Activated naive CD4-positive, alpha-beta T cell treated with anti-CD3 and anti-CD28 coated beads, Interleukin-2, amount 10 ng/mL, durations not matched to agents 7 days and 5 days (primary cell): ENCODE results near the gene EZR.
"Not testable (repeated sequence)": the region's sequence is repeated elsewhere in the genome, so short reads cannot be mapped to it uniquely, and the experiment has no call there.

Source experiments
- CTCF ChIA-PET: fragments of 350-600 bp; sonication (Branson Sonifier 250); formaldehyde crosslinking; loops from one replicate; lab custom pipeline; 2021; ENCODE audit warnings: antibody characterized with exemption; lab: Charles Lee
- DNase-seq: peaks from one replicate; pipeline ENCODE4 v3.0.0-alpha.2; 2020
- H3K27ac Mint-ChIP-seq: one replicate; pipeline ENCODE4 v1.8.0; 2021; ENCODE audit warnings: mild to moderate bottlenecking, moderate library complexity, mixed read lengths
- H3K27me3 Mint-ChIP-seq: one replicate; pipeline ENCODE4 v1.8.0; 2021; ENCODE audit warnings: mild to moderate bottlenecking, mixed read lengths
- H3K36me3 Mint-ChIP-seq: one replicate; pipeline ENCODE4 v1.8.0; 2021; ENCODE audit warnings: mixed read lengths
- H3K4me1 Mint-ChIP-seq: one replicate; pipeline ENCODE4 v1.8.0; 2021; ENCODE audit warnings: mixed read lengths
- H3K4me3 Mint-ChIP-seq: one replicate; pipeline ENCODE4 v1.8.0; 2021; ENCODE audit warnings: mild to moderate bottlenecking, moderate library complexity, mixed read lengths
- H3K9me3 Mint-ChIP-seq: one replicate; pipeline ENCODE4 v1.8.0; 2021; ENCODE audit warnings: mixed read lengths

The EZR gene

GRCh38 chr6:158834675-158835385 is 15.7 kb upstream of the EZR start:
- no peak for DNase-seq
- peaks cover 52% of the 10 kb centered on the region for H3K27me3 Mint-ChIP-seq
- H3K36me3 Mint-ChIP-seq = peaks cover under 1% of the 10 kb centered on the region
- no peaks in the 10 kb centered on the region for H3K9me3 Mint-ChIP-seq
- no peaks in the 10 kb centered on the region for H3K4me1 Mint-ChIP-seq
- H3K27ac Mint-ChIP-seq = no peak overlapping the region
- CTCF ChIA-PET = no interaction called here
- H3K4me3 Mint-ChIP-seq = no peak overlapping the region

- H3K27ac Mint-ChIP-seq, H3K4me1 Mint-ChIP-seq, H3K4me3 Mint-ChIP-seq, H3K36me3 Mint-ChIP-seq, H3K9me3 Mint-ChIP-seq, DNase-seq: not testable (repeated sequence)
- peaks cover 49% of the 10 kb centered on the region for H3K27me3 Mint-ChIP-seq
- CTCF ChIA-PET = interaction anchor here (0.9 kb wide), 1 partner anchor 10 kb away, joined by 3 read pairs; no protein-coding TSS in a partner anchor
Measured at GRCh38 chr6:158832807-158833206, 13.6 kb upstream of the EZR start.

GRCh38 chr6:158832026-158832425 is 12.9 kb upstream of the EZR start:
- CTCF ChIA-PET = interaction anchor here (0.9 kb wide), 1 partner anchor 9 kb away, joined by 3 read pairs; no protein-coding TSS in a partner anchor
- DNase-seq = no peak
- no peaks in the 10 kb centered on the region for H3K9me3 Mint-ChIP-seq
- no peaks in the 10 kb centered on the region for H3K36me3 Mint-ChIP-seq
- H3K4me3 Mint-ChIP-seq = no peak overlapping the region
- H3K4me1 Mint-ChIP-seq = no peaks in the 10 kb centered on the region
- no peak overlapping the region for H3K27ac Mint-ChIP-seq
- peaks cover 46% of the 10 kb centered on the region for H3K27me3 Mint-ChIP-seq

- CTCF ChIA-PET = no interaction called here
- no peaks in the 10 kb centered on the region for H3K36me3 Mint-ChIP-seq
- no peaks in the 10 kb centered on the region for H3K4me1 Mint-ChIP-seq
- DNase-seq = no peak
- no peak overlapping the region for H3K27ac Mint-ChIP-seq
- H3K4me3 Mint-ChIP-seq = no peak overlapping the region
- no peaks in the 10 kb centered on the region for H3K9me3 Mint-ChIP-seq
- peaks cover 44% of the 10 kb centered on the region for H3K27me3 Mint-ChIP-seq
Measured at GRCh38 chr6:158831571-158831970, 12.4 kb upstream of the EZR start.

GRCh38 chr6:158830736-158831135 is 11.6 kb upstream of the EZR start:
- Mint-ChIP-seq H3K9me3 (no peaks in the 10 kb centered on the region), H3K4me1 (no peaks in the 10 kb centered on the region), H3K36me3 (no peaks in the 10 kb centered on the region), H3K27me3 (peaks cover 46% of the 10 kb centered on the region), H3K27ac (no peak overlapping the region), H3K4me3 (no peak overlapping the region)
- DNase-seq = no peak
- CTCF ChIA-PET = no interaction called here

- Mint-ChIP-seq H3K27ac (no peak overlapping the region), H3K9me3 (no peaks in the 10 kb centered on the region), H3K36me3 (no peaks in the 10 kb centered on the region), H3K4me1 (no peaks in the 10 kb centered on the region), H3K4me3 (no peak overlapping the region), H3K27me3 (peaks cover 38% of the 10 kb centered on the region)
- no peak for DNase-seq
- CTCF ChIA-PET = no interaction called here
Measured at GRCh38 chr6:158828807-158829206, 9.6 kb upstream of the EZR start.

- H3K27me3 Mint-ChIP-seq = peaks cover 39% of the 10 kb centered on the region
- no peak overlapping the region for H3K27ac Mint-ChIP-seq
- no peaks in the 10 kb centered on the region for H3K9me3 Mint-ChIP-seq
- CTCF ChIA-PET = no interaction called here
- no peak for DNase-seq
- H3K4me3 Mint-ChIP-seq = no peak overlapping the region
- H3K4me1 Mint-ChIP-seq = peaks cover 3% of the 10 kb centered on the region
- H3K36me3 Mint-ChIP-seq = no peaks in the 10 kb centered on the region
Measured at GRCh38 chr6:158826819-158827501, 7.8 kb upstream of the EZR start.

GRCh38 chr6:158825951-158826306 is 6.8 kb upstream of the EZR start:
- CTCF ChIA-PET = no interaction called here

GRCh38 chr6:158825038-158825950 is 6.1 kb upstream of the EZR start:
- no peak for DNase-seq
- CTCF ChIA-PET = interaction anchor here (0.7 kb wide), 1 partner anchor 146 kb away, joined by 3 read pairs; no protein-coding TSS in a partner anchor
- Mint-ChIP-seq H3K4me3 (no peak overlapping the region), H3K9me3 (no peaks in the 10 kb centered on the region), H3K36me3 (no peaks in the 10 kb centered on the region), H3K4me1 (peaks cover 3% of the 10 kb centered on the region), H3K27me3 (peaks cover 24% of the 10 kb centered on the region), H3K27ac (no peak overlapping the region)

More at GRCh38 chr6:158825951-158826306, 6.8 kb upstream of the EZR start:
- peaks cover 29% of the 10 kb centered on the region for H3K27me3 Mint-ChIP-seq
- no peak overlapping the region for H3K4me3 Mint-ChIP-seq
- no peak for DNase-seq
- H3K36me3 Mint-ChIP-seq = no peaks in the 10 kb centered on the region
- no peak overlapping the region for H3K27ac Mint-ChIP-seq
- peaks cover 3% of the 10 kb centered on the region for H3K4me1 Mint-ChIP-seq
- no peaks in the 10 kb centered on the region for H3K9me3 Mint-ChIP-seq

- CTCF ChIA-PET = interaction anchor here (1.1 to 1.3 kb wide), 2 partner anchors 9 to 10 kb away, joined by 3 read pairs; no protein-coding TSS in a partner anchor
- not testable (repeated sequence) for DNase-seq, H3K4me1 Mint-ChIP-seq, H3K4me3 Mint-ChIP-seq, H3K27ac Mint-ChIP-seq, H3K9me3 Mint-ChIP-seq, H3K36me3 Mint-ChIP-seq
- peaks cover 18% of the 10 kb centered on the region for H3K27me3 Mint-ChIP-seq
Measured at GRCh38 chr6:158823616-158824015, 4.4 kb upstream of the EZR start.

GRCh38 chr6:158819977-158820622 is 932 bp upstream of the EZR start:
- CTCF ChIA-PET = no interaction called here
- Mint-ChIP-seq H3K4me1 (peaks cover 31% of the 10 kb centered on the region), H3K27me3 (peaks cover 4% of the 10 kb centered on the region), H3K4me3 (peak overlapping the region; percentile 69), H3K36me3 (peaks cover 27% of the 10 kb centered on the region), H3K9me3 (no peaks in the 10 kb centered on the region), H3K27ac (peak overlapping the region; percentile 84)
- no peak for DNase-seq

- Mint-ChIP-seq H3K4me3 (peak overlapping the region; percentile 99), H3K4me1 (peaks cover 45% of the 10 kb centered on the region), H3K36me3 (peaks cover 41% of the 10 kb centered on the region), H3K9me3 (no peaks in the 10 kb centered on the region), H3K27ac (peak overlapping the region; percentile 98), H3K27me3 (peaks cover 4% of the 10 kb centered on the region)
- CTCF ChIA-PET = interaction anchor here (1.0 kb wide), 1 partner anchor 51 kb away, joined by 3 read pairs; no protein-coding TSS in a partner anchor
- peak; percentile 85 for DNase-seq
Measured at GRCh38 chr6:158818581-158819212, 471 bp downstream of the EZR start.
